ENCODE data around the gene LSMEM2. TPM values are rescaled to one million over a fixed set of nuclear protein-coding genes. Genes with fewer than 3 reads are reported as not detected.

LSMEM2 gene
- total and polyA plus RNA-seq, 2 experiments from 2014 or later = 0.59 to 0.86 TPM

GRCh38 chr3:50246517-50246954 is 32.4 kb upstream of the LSMEM2 start (continued):
- TF ChIP-seq ZNF462 (CRISPR knock-in tag; IDR thresholded peaks at IDR 0.05) = no peak

DNA sequence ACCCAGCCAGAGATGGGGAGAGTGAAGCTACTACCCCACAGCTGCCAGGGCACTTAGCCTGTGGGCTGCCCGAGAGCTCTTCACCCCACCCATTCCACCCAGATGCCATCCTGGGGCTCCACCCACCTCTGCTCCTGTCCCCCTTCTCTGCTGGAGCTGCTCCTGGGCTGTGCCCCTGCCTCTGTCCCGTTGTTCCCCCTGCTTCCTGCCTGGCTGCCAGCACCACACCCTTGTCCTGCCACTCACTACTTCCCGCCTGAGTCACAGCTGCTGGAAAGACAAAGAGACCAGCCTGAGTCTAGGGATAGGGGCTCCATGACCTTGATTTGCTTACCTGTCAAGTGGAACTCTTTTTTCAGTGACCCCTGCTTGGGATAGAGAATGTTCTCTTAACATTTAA is 30.5 kb upstream of the LSMEM2 start:
- Mint-ChIP-seq H3K4me3 (no peak overlapping the region), H3K36me3 (ENCODE audit: low read depth) (peaks cover 25% of the 10 kb centered on the region), H3K27me3 (ENCODE audit: insufficient read depth, low read depth, poor library complexity) (peaks cover 10% of the 10 kb centered on the region), H3K9me3 (no peaks in the 10 kb centered on the region), H3K4me1 (peaks cover 45% of the 10 kb centered on the region), H3K27ac (0 out of 2 replicates have a peak overlapping the region, but pooled peaks have one; percentile 40)
- H3K27ac ChIP-seq (ENCODE audit: low read depth) = no peak overlapping the region
- H3K27me3 ChIP-seq (ENCODE audit: insufficient read depth) = no peaks in the 10 kb centered on the region
- H3F3A ChIP-seq (replicated peaks; ENCODE audit: low read depth) = peaks cover 11% of the 10 kb centered on the region; the same call in 1 of the 2 replicates
- no peak overlapping the region for H3K4me2 ChIP-seq
- TF ChIP-seq EZH2phosphoT487 (IDR thresholded peaks at IDR 0.05; ENCODE audit: unreplicated experiment) = no peak
- TF ChIP-seq CREB1 (CRISPR knock-in tag; IDR thresholded peaks at IDR 0.05; ENCODE audit: low read depth) = no peak
- no peak for TF ChIP-seq JUNB (IDR thresholded peaks at IDR 0.05; ENCODE audit: unreplicated experiment)
- no peak for TF ChIP-seq ZNF114 (CRISPR knock-in tag; IDR thresholded peaks at IDR 0.05)
- TF ChIP-seq, protein P1, sequence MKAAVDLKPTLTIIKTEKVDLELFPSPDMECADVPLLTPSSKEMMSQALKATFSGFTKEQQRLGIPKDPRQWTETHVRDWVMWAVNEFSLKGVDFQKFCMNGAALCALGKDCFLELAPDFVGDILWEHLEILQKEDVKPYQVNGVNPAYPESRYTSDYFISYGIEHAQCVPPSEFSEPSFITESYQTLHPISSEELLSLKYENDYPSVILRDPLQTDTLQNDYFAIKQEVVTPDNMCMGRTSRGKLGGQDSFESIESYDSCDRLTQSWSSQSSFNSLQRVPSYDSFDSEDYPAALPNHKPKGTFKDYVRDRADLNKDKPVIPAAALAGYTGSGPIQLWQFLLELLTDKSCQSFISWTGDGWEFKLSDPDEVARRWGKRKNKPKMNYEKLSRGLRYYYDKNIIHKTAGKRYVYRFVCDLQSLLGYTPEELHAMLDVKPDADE (IDR thresholded peaks at IDR 0.05) = no peak
- no peak for TF ChIP-seq POLR2AphosphoS5 (IDR thresholded peaks at IDR 0.05; ENCODE audit: low read depth)
- TF ChIP-seq CTCF (conservative IDR thresholded peaks at IDR 0.05; ENCODE audit: low read depth in 2 of 2) = no peak
- H3K36me3 ChIP-seq (ENCODE audit: insufficient read depth) = no peaks in the 10 kb centered on the region
- no peak overlapping the region for H3K4me3 ChIP-seq
- H2AFZ ChIP-seq = no peak overlapping the region
- DNase-seq (ENCODE audit: low spot score) (no peak), ATAC-seq (no peak)
- H3K79me2 ChIP-seq (replicated peaks; ENCODE audit: insufficient read depth) = peaks cover 67% of the 10 kb centered on the region
- peaks cover 45% of the 10 kb centered on the region for H4K20me1 ChIP-seq (replicated peaks; ENCODE audit: insufficient read depth)
- H3K9me2 ChIP-seq (ENCODE audit: insufficient read depth) = no peaks in the 10 kb centered on the region
- H3K4me1 ChIP-seq (ENCODE audit: insufficient read depth) = peaks cover 25% of the 10 kb centered on the region

Data from GM23338 (cell line).